ENCODE results near the gene AJUBA.

GRCh38 chr14:22991852-22992251 lies 9.5 kb upstream of the AJUBA start:
- TF ChIP-seq CTCF (IDR thresholded peaks at IDR 0.05; ENCODE audit: insufficient read depth, low read depth, low read length) (no peak), EZH2 (IDR thresholded peaks at IDR 0.05; ENCODE audit: insufficient read depth, low read length) (no peak)
